HG03457 (cell line): Measurements from ENCODE around the gene AP2A2.

Experiments
- ATAC-seq: cut with Tn5 transposase; IDR thresholded peaks from one replicate; pipeline ENCODE4 v1.9.1; 2021; ENCODE audit warnings: moderate number of reproducible peaks; ENCODE audit not compliant: unreplicated experiment

The AP2A2 gene

GRCh38 chr11:993632-994167, 68.0 kb downstream of the AP2A2 start:
- ATAC-seq, result no peak

DNA sequence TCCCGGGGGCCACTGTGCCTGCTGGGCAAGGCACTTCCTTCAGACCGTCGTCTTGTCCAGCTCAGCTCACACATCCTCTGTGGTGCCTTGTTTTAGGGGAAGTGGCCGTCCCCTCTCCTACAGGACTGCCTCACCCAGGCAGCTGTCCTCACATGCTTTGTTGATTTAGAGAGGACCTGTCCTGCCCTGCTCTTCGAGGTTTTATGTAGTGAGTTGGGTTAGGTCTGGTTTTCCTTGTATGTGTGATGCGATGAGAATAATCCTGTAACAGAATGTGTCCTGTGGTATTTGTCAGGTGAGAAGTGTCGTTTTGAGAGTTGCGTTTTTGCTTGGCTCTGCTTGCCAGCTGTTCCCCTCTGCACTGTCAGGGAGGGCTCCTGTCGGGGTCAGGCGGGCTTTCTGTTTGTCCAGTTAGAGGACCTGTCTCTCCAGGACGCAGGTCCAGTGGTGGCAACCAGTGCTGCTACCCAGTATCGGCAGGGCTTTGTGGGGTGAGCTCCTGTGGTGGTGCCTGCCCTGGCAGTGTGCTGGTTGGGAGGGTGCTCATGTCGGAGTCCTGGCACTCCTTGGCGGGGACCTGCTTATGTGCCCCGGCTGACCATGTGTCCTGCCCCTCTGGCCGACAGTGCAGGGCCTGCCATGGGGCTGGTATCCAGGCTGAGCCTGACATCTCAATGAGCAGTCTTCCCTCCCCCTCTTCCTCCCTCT, 69.5 kb downstream of the AP2A2 start:
- no peak for ATAC-seq

DNA sequence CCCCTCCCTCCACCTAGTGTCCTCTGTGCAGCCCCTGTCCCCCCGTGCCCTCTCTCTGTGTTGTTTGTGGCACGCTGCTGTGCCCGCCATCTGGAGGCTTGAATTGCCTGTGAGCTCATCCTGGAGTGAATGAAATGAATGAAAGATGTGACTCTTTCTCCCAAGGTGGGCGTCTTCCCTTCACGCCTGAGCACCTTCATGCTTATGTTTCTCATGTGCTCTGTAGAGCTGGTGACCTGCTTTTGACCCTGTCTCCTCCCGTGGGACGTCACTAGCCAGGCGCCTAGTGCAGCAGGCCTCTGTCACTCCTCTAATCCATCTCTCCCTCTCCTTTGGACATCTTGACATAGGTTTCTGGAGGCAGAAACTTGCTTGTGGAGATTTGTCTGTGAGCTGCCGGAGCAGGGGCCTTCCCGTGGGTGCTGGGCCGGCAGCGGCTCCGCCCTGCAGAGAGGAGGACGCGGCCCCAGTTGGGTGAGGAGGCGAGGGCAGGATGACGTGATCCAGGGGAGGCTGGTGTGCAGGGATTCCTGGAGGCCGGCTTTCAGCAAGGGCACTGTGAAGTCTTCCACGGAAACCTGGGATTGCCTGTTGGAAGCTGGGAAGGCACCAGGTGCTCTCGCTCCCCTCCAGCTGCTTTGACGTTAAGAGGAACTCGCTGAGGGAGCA, 70.2 kb downstream of the AP2A2 start:
- ATAC-seq, result no peak

- no peak for ATAC-seq
These were observed 71.0 kb downstream of the AP2A2 start for GRCh38 chr11:996681-997080.

GRCh38 chr11:997907-998306, 72.2 kb downstream of the AP2A2 start:
- ATAC-seq, result no peak

GRCh38 chr11:999009-999408, 73.3 kb downstream of the AP2A2 start:
- no peak for ATAC-seq

DNA sequence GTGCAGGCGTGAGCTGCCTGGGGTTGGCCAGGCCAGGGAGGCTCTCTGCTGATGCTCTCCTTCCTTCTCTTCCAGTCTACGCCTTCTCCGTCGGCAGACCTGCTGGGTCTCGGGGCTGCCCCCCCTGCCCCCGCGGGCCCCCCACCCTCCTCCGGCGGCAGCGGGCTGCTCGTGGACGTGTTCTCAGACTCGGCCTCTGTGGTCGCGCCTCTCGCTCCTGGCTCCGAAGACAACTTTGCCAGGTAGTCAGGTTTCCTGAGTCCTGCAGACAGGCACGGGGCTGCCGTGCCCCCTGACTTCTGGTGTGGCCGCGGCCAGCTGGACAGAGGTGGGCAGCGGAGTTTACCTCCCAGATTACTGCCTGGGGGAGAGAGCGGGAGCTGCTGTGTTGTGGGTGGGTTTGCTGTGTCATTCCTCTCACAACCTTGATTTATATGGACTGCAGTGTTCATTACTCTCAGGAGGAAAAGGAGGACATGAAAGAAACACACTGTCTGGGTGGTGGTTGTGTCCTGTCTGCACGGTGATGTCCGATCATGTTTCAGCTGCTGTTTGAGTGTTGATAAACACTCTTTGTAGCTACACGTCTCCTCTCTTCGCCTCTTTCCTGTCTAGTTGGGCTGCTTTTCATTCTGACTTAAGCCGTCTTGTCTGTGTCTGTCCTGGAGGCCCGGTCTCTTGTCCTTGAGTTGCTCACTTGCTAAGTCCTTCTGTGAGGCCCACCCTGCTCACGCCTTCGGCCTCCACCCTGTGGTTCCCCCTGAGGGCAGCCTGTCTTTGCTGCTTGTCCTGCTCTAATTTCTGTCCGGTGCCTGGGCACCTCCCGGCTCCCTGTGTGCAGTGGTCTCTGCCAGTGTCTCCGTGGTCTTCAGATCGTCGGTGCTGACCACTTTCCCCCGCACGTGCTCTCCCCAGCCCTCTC, 74.9 kb downstream of the AP2A2 start:
- no peak for ATAC-seq

DNA sequence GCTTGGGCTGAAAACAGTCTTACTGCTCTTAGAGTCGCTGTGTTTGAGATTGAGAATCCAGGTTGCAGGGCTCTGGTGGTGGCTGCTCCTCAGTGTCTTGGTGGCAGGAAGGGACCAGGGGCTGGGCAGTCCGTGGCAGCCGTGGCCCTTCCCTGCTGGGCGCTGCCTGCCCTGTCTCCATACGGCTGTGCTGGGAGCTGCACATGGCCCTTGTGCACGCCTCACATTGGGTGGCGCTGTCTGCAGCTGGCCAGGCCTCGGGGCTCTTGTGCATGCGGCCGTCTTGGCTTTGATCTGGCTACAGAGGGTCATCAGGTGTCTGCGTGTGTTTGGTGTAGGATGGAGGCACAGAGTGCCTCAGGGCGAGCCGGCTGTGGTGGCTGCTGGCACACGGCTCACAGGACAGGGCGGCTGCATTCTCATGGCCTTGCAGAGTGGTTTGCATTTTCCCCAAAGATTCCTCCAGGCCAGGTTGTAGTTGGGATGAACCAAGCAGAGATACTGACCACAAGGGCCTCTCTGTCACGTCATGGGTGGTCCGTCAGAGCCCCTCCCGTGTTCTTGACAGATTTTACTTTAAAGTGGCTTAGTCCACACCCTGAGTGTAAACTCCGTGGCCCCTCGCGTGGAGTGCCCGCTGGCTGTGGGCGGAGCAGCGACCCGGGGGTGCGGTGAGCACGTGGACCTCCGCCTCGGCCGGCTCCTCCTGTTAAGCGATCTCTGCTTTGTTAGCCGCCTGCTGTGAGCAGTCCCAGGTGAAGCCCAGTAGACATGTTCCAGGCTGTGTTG, 76.1 kb downstream of the AP2A2 start:
- no peak for ATAC-seq

DNA sequence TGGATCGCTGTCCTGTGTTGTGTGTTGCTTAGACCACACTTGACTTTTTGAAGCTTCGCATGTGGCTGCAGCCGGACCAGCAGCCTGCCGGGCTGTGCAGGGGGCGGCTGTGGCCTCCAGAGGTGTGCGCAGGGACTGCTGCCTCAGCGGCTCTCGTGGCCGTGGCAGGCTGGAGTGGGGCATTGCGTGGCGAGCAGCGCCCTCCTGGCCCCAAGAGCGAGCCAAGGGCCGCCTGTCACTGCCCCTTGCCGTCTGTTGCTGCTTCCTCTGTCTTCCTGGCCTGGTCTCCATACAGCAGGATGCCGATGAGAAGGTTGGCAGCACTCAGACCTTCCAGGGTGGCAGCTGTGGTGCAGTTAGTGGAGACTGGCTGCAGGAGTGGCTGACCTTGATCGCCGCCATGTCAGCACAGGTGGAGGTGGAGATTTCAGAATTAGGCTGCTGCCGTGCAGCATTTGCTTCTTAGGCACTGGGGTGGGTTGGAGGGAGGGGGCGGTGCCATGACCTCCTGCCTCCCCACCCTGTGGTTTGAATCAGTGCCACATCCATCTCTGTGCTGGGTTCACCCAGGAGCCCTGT, 76.8 kb downstream of the AP2A2 start:
- no peak for ATAC-seq

GRCh38 chr11:1003159-1003558, 77.5 kb downstream of the AP2A2 start:
- ATAC-seq, result no peak

- no peak for ATAC-seq
These were observed 80.3 kb downstream of the AP2A2 start for GRCh38 chr11:1005928-1006327.

- ATAC-seq, result no peak
These were observed 81.1 kb downstream of the AP2A2 start for GRCh38 chr11:1006762-1007161.

DNA sequence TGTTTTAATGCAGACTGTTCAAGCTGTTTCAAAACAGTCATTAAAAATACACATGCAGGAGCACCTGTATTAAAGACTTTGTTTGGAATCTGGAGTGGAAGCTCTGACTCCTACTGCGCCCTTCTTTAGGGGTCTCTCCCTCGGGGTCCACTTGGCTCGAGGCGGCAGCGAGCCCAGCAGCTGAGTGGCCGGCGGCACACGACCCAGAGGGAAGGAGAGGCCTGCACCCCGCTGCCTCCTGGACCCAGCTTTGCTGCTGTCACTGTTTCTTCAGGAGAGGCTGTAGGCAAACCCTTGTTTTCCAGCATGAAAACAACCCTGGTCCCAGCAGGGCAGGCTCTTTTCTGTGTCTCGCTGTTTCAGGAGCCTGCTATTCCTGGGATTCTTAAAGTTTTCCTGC, 81.6 kb downstream of the AP2A2 start:
- ATAC-seq, result no peak

GRCh38 chr11:1008001-1008802, 82.5 kb downstream of the AP2A2 start:
- no peak for ATAC-seq

- no peak for ATAC-seq
These were observed 83.1 kb downstream of the AP2A2 start for GRCh38 chr11:1008803-1009145.

GRCh38 chr11:1009371-1009770, 83.7 kb downstream of the AP2A2 start:
- ATAC-seq, result no peak

GRCh38 chr11:1009991-1010390, 84.3 kb downstream of the AP2A2 start:
- no peak for ATAC-seq

DNA sequence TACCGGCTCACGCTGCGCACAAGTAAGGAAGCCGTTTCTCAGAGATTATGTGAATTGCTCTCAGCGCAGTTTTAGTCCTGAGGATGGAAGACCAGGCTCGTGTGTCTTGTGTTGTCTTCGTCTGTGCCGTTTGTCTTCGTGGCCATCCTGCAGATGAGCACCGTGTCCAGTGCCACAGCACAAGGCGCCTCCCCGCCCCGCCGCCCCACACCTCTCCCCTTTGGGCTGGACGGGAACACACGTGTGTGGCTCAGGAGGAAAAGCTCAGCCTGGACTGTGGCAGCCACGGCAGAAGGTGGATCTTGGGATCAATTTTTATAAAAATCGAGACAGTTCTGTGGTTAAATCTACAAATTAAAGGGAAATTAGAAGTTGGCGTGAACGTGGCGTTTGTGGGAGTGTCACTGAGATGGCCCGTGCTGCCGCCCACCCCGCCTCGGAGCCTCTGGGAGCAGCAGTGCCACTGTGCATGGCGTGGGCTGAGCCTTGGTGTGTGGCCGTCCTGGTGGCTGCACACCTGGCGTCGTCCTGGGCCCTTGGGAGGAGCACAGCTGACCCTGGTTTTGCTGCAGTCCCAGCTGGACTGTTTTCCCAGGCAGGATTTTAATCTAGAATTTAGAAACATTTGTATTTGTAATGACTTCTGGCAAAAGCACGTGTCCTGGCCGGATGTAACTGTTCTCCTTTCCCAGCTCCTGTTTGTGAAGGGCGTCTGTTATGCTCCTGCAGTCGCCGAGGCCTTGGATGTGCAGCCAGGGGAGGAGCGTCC, 85.1 kb downstream of the AP2A2 start:
- no peak for ATAC-seq

DNA sequence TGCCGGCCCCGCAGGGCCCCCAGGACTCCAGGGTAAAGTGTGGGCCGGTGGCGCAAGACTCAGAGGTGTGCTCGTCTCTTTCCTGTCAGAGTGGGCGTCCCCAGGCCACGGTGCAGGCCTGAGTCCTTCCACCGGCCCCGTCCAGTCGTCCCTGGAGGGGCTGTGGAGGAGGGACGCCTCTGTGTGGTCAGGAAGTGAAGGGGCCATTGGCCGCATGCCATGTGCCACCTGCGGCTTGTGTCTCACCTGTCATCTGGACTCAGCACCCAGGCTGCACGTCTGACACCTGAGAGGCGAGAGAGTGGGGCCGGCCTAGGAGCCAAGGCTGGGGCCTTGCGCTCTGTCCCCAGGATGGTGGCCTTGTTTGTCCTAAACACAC, 85.6 kb downstream of the AP2A2 start:
- no peak for ATAC-seq
